GM12865 (cell line): ENCODE results near the gene SAMD1.
"Not testable (repeated sequence)": the region's sequence is repeated elsewhere in the genome, so short reads cannot be mapped to it uniquely, and the experiment has no call there.

Experiments used
- DNase-seq: peaks from one replicate; pipeline ENCODE4 v3.0.0; 2010; ENCODE audit warnings: low read depth
- H3K4me3 ChIP-seq: 2 replicates; pipeline ENCODE4 v1.5.1; 2011; ENCODE audit warnings: mild to moderate bottlenecking, low read depth, low read length, control low read depth
- TF ChIP-seq, protein P1 (sequence below): IDR thresholded peaks from 2 replicates; pipeline ENCODE4 v1.5.1; 2011; ENCODE audit warnings: low read length, control low read depth, low read depth, inconsistent platforms; ENCODE audit not compliant: insufficient read depth; ENCODE audit errors: missing control alignments

Gene SAMD1

DNA sequence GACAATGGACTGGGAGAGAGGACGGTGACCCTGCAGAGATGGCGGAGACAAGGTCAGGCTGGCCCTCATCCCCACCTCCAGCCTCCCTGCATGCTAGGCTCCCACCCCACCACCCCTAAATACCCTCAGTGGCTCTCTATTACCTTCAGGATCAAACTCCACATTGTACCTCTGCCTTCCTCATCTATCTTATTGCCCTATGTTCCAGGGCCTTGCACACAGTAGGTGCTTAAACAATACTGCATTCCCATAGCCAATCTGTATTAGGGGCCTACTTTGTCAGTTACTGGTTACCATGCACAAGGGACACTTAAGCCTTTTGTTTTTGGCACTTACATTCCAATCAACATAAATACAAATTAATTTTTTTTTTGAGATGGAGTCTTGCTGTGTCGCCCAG is 35.2 kb downstream of the SAMD1 start:
- TF ChIP-seq, protein P1, sequence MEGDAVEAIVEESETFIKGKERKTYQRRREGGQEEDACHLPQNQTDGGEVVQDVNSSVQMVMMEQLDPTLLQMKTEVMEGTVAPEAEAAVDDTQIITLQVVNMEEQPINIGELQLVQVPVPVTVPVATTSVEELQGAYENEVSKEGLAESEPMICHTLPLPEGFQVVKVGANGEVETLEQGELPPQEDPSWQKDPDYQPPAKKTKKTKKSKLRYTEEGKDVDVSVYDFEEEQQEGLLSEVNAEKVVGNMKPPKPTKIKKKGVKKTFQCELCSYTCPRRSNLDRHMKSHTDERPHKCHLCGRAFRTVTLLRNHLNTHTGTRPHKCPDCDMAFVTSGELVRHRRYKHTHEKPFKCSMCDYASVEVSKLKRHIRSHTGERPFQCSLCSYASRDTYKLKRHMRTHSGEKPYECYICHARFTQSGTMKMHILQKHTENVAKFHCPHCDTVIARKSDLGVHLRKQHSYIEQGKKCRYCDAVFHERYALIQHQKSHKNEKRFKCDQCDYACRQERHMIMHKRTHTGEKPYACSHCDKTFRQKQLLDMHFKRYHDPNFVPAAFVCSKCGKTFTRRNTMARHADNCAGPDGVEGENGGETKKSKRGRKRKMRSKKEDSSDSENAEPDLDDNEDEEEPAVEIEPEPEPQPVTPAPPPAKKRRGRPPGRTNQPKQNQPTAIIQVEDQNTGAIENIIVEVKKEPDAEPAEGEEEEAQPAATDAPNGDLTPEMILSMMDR = no peak
- no peak for DNase-seq
- no peak overlapping the region for H3K4me3 ChIP-seq

DNA sequence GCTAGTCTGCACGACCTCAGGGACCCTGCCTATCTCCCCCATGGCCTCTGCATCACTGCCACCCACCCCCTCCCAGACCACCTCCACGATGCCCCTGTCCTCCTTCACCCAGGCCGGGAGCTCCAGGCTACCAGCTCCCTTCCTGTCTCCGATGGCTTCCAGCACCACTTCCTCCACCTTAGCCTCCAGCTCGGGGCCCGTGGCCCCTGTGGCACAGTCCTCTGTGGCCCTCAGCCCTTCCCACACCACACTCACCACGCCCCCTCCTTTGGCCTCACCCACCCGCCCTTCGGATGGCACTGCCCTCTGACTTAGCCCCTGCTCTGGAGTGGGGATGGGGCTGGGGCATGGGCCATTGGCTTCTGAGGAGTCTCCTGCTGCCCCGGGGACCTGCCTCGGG is 35.8 kb downstream of the SAMD1 start:
- TF ChIP-seq, protein P1 = no peak
- no peak overlapping the region for H3K4me3 ChIP-seq
- DNase-seq = no peak

- TF ChIP-seq, protein P1 = no peak
- H3K4me3 ChIP-seq = no peak overlapping the region
- no peak for DNase-seq
These were observed 36.5 kb downstream of the SAMD1 start for GRCh38 chr19:14054099-14054498.

- TF ChIP-seq, protein P1 = no peak
- DNase-seq = no peak
- H3K4me3 ChIP-seq = no peak overlapping the region
These were observed 37.1 kb downstream of the SAMD1 start for GRCh38 chr19:14053500-14053899.

DNA sequence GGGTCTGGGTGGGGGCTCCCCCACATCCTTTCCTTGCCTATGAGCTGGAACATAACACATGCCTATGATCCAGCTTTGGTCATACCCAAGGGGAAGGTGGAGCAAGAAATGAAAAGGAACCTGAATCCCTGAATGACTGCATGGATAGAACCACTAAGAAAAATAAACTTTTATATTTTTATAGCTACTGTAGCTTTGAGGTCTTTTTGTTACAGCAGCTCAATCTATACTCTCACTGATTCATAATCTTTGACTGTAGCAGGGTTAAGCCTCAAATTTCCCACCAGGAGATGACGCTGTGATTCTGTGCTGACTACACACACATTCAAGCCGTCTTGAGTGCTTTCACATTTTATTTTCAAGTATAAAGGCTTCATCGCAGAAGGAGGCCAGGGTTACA is 37.5 kb downstream of the SAMD1 start:
- H3K4me3 ChIP-seq = no peak overlapping the region
- TF ChIP-seq, protein P1 = no peak
- DNase-seq = no peak

DNA sequence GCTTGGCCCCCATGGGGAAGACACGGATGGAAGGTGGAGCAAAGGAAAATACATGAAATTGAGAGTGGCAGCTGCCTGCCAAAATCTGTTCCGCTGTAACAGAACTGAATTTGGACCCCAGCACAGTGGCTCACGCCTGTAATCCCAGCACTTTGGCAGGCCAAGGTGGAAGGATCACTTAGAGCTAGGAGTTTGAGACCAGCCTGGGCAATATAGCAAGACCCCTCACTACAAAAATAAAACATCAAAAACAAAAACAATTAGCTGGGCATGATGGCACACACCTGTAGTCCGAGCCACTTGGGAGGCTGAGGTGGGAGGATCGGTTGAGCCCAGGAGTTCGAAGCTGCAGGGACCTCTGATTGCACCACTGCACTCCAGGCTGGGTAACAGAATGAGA is 38.1 kb downstream of the SAMD1 start:
- TF ChIP-seq, protein P1 = no peak
- DNase-seq = no peak
- no peak overlapping the region for H3K4me3 ChIP-seq

DNA sequence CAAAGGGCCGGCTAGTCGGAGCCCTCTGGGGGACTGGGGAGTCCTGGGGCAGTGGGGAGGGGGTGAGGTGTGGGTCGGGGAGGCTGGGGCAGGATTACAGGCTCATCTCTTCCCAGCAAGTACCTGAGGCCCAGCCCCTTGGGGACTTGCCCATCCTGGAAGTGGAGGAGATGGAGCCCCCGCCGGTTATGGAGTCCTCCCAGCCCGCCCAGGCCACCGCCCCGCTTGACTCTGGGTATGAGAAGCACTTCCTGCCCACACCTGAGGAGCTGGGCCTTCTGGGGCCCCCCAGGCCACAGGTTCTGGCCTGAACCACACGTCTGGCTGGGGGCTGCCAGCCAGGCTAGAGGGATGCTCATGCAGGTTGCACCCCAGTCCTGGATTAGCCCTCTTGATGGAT is 38.6 kb downstream of the SAMD1 start:
- H3K4me3 ChIP-seq = no peak overlapping the region
- TF ChIP-seq, protein P1 = no peak

GRCh38 chr19:14050961-14051360 is 39.6 kb downstream of the SAMD1 start:
- not testable (repeated sequence) for H3K4me3 ChIP-seq, DNase-seq

More for the DNA sequence above, 38.6 kb downstream of the SAMD1 start:
- no peak for DNase-seq
